GM12875 (cell line): ENCODE results near the gene FAM187B.
A peak's percentile ranks its signal among the peaks of the same experiment; 100 is the strongest.

Experiments
- H3K4me3 ChIP-seq: one replicate; pipeline ENCODE4 v1.5.1; 2011; ENCODE audit warnings: low read depth, low read length, control low read depth
- TF ChIP-seq, protein P1 (sequence below): IDR thresholded peaks from 2 replicates; pipeline ENCODE4 v1.5.1; 2011; ENCODE audit warnings: low read depth, mild to moderate bottlenecking, control low read depth, inconsistent platforms, low read length, moderate library complexity, borderline replicate concordance; ENCODE audit not compliant: insufficient read depth

FAM187B gene

DNA sequence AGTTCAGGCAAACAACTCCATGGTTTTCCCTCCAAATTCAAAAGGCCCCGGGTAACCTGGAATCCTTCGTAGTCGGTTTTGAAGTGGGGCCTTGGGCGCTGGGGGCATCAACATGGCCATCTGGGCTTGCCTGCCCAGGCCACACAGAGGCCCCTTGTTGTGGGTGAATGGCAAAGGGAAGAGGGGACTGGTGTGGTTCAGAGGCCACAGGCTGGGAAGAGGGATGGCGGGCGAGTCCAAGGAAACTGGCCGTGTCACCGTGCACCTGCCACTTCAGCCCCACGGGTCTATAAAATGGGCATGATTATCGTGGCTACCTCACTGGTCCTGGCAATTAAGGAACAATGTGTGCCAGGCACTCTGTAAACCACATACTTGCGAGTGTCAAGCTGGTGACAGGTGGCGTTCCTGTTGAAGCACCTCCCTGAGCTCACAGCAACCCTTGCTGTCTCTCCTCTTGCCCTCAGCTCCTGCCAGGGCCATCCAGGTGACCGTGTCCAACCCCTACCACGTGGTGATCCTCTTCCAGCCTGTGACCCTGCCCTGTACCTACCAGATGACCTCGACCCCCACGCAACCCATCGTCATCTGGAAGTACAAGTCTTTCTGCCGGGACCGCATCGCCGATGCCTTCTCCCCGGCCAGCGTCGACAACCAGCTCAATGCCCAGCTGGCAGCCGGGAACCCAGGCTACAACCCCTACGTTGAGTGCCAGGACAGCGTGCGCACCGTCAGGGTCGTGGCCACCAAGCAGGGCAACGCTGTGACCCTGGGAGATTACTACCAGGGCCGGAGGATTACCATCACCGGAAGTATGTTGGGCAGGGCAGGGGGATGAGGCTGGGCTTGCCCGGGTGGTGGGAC is 21.5 kb upstream of the FAM187B start:
- TF ChIP-seq, protein P1, sequence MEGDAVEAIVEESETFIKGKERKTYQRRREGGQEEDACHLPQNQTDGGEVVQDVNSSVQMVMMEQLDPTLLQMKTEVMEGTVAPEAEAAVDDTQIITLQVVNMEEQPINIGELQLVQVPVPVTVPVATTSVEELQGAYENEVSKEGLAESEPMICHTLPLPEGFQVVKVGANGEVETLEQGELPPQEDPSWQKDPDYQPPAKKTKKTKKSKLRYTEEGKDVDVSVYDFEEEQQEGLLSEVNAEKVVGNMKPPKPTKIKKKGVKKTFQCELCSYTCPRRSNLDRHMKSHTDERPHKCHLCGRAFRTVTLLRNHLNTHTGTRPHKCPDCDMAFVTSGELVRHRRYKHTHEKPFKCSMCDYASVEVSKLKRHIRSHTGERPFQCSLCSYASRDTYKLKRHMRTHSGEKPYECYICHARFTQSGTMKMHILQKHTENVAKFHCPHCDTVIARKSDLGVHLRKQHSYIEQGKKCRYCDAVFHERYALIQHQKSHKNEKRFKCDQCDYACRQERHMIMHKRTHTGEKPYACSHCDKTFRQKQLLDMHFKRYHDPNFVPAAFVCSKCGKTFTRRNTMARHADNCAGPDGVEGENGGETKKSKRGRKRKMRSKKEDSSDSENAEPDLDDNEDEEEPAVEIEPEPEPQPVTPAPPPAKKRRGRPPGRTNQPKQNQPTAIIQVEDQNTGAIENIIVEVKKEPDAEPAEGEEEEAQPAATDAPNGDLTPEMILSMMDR, result no peak
- H3K4me3 ChIP-seq, result peak overlapping the region; percentile 96

DNA sequence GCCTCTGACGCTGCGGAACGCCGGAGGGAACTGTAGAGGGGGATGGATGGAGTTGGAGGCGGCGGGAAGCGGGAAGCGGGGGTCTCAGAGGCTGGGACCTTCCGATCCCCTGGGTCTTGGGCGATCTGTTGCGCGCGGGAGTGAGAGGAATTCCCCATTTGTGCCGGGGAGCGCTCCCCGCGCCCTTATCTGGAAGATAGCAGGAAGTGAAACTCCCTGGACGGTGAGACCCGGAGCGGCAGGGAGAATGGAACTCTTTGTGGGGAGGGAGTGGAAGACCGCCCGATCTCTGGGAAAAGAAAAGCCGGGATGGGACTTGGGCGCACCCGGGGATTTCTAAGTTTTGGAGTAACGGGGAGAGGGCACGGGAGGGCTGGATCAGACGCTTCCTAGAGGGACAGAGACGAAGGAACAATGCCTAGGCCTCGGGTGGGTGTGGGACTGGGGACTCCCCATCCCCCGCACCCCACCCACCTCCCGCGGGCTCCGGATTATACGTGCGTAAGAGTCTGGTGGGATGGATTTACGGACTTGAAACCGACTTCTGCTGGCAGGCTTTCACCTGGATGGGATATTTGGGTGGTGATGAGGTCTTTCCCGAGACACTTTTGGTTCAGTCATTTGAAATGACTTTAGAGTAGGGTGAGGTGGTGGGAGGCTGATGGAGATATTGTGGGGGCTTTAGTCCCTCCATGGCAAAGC is 20.8 kb upstream of the FAM187B start:
- H3K4me3 ChIP-seq, result peak overlapping the region; percentile 96
- TF ChIP-seq, protein P1, result no peak

DNA sequence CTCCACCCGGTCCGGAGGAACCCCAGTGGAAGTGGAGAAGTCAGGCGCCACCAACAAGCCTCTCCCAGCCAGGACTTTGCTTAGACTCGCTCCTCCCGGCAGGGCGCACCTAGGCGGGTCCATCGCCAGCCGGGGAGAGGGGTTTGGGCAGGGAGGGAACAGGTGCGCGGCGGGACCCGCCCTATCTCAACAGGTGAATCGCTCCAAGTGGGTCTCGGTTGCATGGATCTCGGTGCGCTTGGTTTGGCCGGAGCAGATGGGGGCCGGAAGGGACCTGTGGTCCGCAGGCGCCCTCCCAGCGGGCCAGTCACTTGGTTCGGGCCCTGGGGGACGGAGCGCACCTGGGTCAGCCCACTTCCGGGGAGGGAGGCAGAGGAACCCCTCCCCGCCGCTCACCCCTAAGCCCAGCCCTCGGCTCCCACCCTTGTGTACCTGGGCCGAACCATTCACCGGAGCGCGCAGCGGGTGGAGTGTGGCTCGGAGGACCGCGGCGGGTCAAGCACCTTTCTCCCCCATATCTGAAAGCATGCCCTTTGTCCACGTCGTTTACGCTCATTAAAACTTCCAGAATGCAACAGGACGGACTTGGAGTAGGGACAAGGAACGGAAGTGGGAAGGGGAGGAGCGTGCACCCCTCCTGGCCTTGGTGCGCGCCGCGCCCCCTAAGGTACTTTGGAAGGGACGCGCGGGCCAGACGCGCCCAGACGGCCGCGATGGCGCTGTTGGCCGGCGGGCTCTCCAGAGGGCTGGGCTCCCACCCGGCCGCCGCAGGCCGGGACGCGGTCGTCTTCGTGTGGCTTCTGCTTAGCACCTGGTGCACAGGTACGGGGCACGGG is 20.0 kb upstream of the FAM187B start, which contains the start of gene LSR:
Gene LSR (plus strand): TSS at position 693 of the 836 bp plus-strand sequence. CDS start 21 bp downstream, at position 714.
- TF ChIP-seq, protein P1, result no peak
- peak within 1 kb of the TSS; percentile 96 for H3K4me3 ChIP-seq

DNA sequence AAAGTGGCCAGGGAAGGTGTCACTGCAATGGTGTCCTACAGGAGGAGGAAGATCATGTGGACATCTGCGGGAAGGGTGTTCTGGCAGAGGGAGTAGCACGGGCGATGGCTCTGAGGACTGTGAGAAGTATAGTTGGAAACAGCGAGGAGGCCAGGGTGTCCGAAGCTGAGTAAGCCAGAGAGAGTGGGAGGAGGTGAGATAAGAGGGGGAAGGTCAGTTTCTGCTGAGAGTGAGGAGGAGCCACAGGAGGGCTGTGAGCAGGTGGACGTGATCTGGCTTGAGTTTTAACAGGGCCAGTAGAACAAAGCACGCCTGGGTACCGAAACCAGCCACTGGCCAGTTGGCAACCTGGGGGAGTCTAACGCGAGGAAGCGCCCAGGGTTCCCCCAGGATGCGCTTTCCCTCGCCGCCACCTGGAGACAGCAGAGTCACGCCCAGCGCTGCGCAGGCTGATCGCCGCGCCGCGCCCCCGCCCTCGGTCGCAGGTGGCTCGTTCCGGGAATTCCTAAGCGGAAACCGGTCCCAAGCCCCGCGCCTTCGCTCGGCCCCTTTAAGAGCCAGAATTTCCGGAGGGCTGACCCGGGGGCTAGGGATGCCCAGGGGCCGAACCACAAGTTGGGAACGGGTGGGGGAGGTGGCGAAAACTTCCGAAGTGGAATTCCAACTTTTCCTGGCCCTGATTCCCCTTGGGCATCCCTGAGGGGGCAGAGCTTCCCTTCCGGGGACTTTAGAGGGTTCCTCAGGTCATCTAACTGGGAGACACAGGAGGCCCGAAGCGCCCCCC is 19.2 kb upstream of the FAM187B start:
- peak overlapping the region; percentile 96 for H3K4me3 ChIP-seq

DNA sequence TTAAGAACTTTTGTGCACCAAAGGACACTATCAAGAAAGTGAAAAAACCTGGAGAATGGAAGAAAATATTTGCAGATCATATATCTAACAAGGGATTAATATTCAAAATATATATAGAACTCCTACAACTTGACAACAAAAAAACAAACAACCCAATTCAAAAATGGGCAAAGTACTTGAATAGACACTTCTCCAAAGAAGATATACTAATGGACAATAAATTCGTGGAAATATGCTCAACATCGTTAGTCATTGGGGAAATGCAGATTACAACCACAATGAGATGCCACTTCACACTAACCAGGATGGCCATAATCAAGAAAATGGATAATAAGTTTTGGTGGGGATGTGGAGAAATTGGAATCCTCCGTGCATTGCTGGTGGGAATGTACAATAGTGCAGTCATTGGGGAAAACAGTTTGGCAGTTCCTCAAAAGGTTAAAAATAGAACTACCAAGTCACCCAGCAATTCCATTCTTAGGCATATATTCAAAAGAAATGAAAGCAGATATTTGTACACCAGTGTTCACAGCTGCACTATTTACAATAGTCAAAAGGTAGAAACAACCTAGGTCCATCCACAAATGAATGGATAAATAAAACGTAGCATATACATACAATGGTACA is 18.0 kb upstream of the FAM187B start:
- TF ChIP-seq, protein P1, result no peak

More for the DNA sequence above, 19.2 kb upstream of the FAM187B start:
- TF ChIP-seq, protein P1, result peak; percentile 74

DNA sequence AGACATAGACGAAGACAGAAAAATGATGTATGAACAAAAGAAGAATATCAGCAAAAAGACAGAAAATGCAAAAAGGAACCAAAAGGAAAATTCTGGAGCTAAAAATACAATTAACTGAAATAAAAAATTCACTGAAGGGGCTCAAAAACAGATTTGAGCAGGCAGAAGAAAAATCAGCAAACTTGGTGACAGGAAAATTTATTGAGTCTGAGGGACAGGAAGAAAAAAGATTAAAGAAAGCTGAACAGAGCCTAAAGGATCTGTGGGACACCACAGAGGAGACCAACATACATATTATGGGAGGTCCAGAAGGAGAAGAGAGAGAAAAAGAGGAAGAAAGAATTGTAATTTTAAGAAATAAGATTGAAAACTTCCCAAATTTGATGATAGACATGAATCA is 12.9 kb upstream of the FAM187B start:
- TF ChIP-seq, protein P1, result no peak
- no peak overlapping the region for H3K4me3 ChIP-seq

More for the DNA sequence above, 18.0 kb upstream of the FAM187B start:
- no peak overlapping the region for H3K4me3 ChIP-seq
